Testis (tissue), 2 donors: Measurements from ENCODE around the gene SWT1.

Experiments
- POLR2A ChIP-seq: fragments of 450-650 bp; IDR thresholded peaks from one replicate; pipeline ENCODE4 v1.6.1; 2017; ENCODE audit warnings: antibody characterized with exemption, mild to moderate bottlenecking, moderate library complexity
- TF ChIP-seq, protein P1 (sequence below), 3 experiments: fragments of 450-650 bp in 2 of 3; fragments of 200-600 bp in 1 of 3; sonication (generic) in 1 of 3; IDR thresholded peaks; one replicate each; pipeline ENCODE4 v1.5.1; 2016 to 2019; ENCODE audit warnings: antibody characterized with exemption in 3 of 3, mild to moderate bottlenecking in 2 of 3, moderate library complexity in 1 of 3

DNA sequence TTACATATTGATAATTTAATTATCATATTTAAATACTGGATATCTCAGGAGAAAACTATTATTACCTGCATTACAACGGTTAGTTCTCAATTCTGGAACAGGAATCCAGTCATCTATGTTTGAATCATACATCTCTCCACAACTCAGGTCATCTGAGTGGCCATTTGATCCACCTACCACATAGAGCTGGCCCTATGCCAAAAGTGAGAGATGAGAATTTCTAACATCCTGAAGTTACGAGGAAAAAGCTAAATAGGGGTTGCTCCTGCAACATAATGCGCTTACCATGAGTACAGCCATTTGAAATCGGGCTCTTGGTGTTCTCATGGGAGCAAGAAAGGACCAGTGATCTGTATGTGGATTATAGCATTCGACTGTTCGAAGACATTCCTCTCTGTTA is 143.2 kb downstream of the SWT1 start:
- TF ChIP-seq, protein P1, sequence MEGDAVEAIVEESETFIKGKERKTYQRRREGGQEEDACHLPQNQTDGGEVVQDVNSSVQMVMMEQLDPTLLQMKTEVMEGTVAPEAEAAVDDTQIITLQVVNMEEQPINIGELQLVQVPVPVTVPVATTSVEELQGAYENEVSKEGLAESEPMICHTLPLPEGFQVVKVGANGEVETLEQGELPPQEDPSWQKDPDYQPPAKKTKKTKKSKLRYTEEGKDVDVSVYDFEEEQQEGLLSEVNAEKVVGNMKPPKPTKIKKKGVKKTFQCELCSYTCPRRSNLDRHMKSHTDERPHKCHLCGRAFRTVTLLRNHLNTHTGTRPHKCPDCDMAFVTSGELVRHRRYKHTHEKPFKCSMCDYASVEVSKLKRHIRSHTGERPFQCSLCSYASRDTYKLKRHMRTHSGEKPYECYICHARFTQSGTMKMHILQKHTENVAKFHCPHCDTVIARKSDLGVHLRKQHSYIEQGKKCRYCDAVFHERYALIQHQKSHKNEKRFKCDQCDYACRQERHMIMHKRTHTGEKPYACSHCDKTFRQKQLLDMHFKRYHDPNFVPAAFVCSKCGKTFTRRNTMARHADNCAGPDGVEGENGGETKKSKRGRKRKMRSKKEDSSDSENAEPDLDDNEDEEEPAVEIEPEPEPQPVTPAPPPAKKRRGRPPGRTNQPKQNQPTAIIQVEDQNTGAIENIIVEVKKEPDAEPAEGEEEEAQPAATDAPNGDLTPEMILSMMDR (IDR thresholded peaks at IDR 0.05), result no peak
- no peak for TF ChIP-seq POLR2A
